ENCODE data around the gene LRMDA.
"Not testable (repeated sequence)": the region's sequence is repeated elsewhere in the genome, so short reads cannot be mapped to it uniquely, and the experiment has no call there.

LRMDA gene

GRCh38 chr10:75600833-75601232 is 169.4 kb downstream of the LRMDA start:
- DNase-seq (ENCODE audit: low spot score) = no peak
- no peak overlapping the region for H3K27ac ChIP-seq
- no peak overlapping the region for H3K4me3 ChIP-seq
- no peak for TF ChIP-seq CTCF (IDR thresholded peaks at IDR 0.05)

DNA sequence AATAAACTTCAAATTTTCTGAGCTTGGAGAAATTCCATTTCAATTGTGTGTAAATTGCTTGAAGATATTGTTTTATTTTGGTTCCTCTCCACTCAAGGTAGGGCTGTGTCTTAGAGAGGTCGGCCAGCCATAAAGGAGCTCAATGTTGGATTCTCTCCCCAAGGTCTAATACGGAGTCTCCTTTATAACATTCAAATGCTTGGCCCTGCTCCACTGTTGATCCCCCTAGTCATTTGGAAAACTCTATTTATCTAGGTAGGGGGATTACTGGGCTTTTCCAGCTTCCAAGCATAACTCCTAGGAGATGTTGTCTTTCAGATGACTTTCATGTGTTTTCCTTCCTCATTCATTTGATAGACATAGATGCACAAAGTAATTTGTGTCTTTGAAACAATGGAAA is 170.9 kb downstream of the LRMDA start:
- Histone ChIP-seq H3K4me3 (no peak overlapping the region), H3K27ac (no peak overlapping the region)
- DNase-seq (ENCODE audit: low spot score) = no peak
- no peak for TF ChIP-seq CTCF (IDR thresholded peaks at IDR 0.05)

GRCh38 chr10:75605096-75605495 is 173.7 kb downstream of the LRMDA start:
- DNase-seq (ENCODE audit: low spot score) = no peak
- no peak overlapping the region for H3K4me3 ChIP-seq
- TF ChIP-seq CTCF (IDR thresholded peaks at IDR 0.05) = no peak
- no peak overlapping the region for H3K27ac ChIP-seq

DNA sequence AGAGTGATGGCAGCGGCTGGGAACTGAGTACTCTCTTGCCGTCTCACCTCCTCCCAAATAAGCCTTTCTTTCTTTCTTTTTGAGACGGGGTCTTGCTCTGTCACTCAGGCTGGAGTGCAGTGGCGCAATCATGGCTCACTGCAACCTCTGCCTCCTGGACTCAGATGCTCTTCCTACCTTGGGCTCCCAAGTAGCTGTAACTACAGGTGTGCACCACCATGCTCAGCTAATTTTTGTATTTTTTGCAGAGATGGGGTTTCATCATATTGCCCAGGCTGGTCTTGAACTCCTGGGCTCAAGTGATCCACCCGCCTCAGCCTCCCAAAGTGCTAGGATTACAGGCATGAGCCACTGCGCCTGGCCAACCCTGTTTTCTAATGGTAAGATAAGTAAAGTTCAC is 174.4 kb downstream of the LRMDA start:
- not testable (repeated sequence) for H3K4me3 ChIP-seq; H3K27ac ChIP-seq; DNase-seq (ENCODE audit: low spot score)

- H3K27ac ChIP-seq = no peak overlapping the region
These were observed 174.9 kb downstream of the LRMDA start for GRCh38 chr10:75606203-75606779.

DNA sequence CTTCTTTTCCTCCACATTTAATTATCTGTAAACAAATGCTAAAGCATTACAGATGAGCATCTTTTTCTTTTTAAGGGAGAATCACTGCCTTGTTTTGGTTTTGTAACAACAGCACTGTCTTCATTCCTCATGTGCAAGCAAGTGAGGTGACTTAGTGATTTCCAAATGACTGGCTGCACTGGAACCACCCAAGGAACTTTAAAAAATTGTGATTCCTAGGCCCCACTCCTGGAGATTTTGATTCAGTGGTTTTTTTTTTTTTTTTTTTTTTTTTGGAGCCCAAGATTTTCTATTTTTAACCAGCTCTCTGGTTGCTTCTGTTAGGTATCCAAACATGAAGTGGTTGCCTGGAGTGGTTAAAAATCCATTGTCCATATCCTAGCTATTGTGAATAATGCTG is 176.2 kb downstream of the LRMDA start:
- no peak for DNase-seq (ENCODE audit: low spot score)
- no peak overlapping the region for H3K27ac ChIP-seq
- TF ChIP-seq CTCF (IDR thresholded peaks at IDR 0.05) = no peak
- no peak overlapping the region for H3K4me3 ChIP-seq

More at GRCh38 chr10:75606203-75606779, 174.9 kb downstream of the LRMDA start:
- no peak for TF ChIP-seq CTCF (IDR thresholded peaks at IDR 0.05)
- no peak for DNase-seq (ENCODE audit: low spot score)
- no peak overlapping the region for H3K4me3 ChIP-seq

GRCh38 chr10:75610183-75610582 is 178.8 kb downstream of the LRMDA start:
- H3K4me3 ChIP-seq = no peak overlapping the region
- DNase-seq (ENCODE audit: low spot score) = no peak
- H3K27ac ChIP-seq = no peak overlapping the region
- no peak for TF ChIP-seq CTCF (IDR thresholded peaks at IDR 0.05)

All from coronary artery (tissue), 2 donors.